ENCODE data around the gene CTNNA2. TPM values are rescaled to one million over a fixed set of nuclear protein-coding genes. Genes with fewer than 3 reads are reported as not detected.
"Not testable (repeated sequence)": the region's sequence is repeated elsewhere in the genome, so short reads cannot be mapped to it uniquely, and the experiment has no call there.

Gene CTNNA2
- total RNA-seq, 1 donor from 2014 or later = 2.9 TPM

DNA sequence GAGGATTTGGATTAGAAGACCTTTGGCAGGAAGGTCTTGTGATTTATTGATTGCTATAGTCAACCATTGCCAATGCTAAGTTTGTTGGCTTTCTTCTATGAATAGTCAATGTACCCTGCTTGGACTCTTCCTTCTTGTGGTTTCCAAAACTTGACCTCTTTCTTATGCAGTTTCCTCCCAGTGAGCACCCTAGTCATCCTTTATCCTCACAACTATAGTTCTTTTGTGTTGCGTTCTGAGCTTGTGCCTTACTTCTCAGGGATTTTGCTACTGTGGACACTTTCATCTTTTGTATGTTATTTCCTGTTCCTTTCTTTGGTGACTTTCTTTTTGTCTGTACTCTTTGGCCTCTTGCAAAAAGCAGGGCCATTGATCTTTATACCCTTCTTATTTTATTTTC, 623.5 kb downstream of the CTNNA2 start:
- H3K4me3 Mint-ChIP-seq = no peak overlapping the region
- DNase-seq (ENCODE audit: low read depth, low spot score) = no peak
- peaks cover 10% of the 10 kb centered on the region for H3K9me3 Mint-ChIP-seq
- H3K27ac Mint-ChIP-seq (ENCODE audit: unreplicated experiment) = no peak overlapping the region
- peaks cover 20% of the 10 kb centered on the region for H3K4me1 Mint-ChIP-seq
- no peaks in the 10 kb centered on the region for H3K27me3 Mint-ChIP-seq (ENCODE audit: low read depth)
- TF ChIP-seq, protein P1, sequence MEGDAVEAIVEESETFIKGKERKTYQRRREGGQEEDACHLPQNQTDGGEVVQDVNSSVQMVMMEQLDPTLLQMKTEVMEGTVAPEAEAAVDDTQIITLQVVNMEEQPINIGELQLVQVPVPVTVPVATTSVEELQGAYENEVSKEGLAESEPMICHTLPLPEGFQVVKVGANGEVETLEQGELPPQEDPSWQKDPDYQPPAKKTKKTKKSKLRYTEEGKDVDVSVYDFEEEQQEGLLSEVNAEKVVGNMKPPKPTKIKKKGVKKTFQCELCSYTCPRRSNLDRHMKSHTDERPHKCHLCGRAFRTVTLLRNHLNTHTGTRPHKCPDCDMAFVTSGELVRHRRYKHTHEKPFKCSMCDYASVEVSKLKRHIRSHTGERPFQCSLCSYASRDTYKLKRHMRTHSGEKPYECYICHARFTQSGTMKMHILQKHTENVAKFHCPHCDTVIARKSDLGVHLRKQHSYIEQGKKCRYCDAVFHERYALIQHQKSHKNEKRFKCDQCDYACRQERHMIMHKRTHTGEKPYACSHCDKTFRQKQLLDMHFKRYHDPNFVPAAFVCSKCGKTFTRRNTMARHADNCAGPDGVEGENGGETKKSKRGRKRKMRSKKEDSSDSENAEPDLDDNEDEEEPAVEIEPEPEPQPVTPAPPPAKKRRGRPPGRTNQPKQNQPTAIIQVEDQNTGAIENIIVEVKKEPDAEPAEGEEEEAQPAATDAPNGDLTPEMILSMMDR (conservative IDR thresholded peaks at IDR 0.05) = no peak
- peaks cover 3% of the 10 kb centered on the region for H3K36me3 Mint-ChIP-seq (ENCODE audit: low read depth)

DNA sequence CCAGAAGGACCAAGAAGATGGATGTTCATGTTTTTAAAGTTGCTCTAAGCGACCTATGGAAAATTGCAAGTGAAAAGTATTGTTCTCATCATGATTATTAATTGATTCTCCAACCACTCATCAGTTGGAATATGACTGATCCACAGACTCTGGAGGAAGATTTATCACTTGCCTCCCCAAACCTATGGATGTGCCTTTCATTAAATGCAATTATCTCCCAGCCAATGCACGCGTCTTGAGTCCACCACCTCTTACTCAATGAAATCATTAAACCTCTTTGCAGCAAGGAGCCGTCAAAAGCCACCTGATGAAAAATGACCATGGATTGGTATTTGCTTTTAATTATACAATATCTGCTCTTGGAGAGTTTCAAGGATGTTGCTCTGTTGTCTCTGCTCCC, 626.1 kb downstream of the CTNNA2 start:
- Mint-ChIP-seq H3K27me3 (ENCODE audit: low read depth) (no peaks in the 10 kb centered on the region), H3K9me3 (peaks cover 9% of the 10 kb centered on the region), H3K27ac (ENCODE audit: unreplicated experiment) (no peak overlapping the region), H3K4me1 (peaks cover 20% of the 10 kb centered on the region), H3K4me3 (no peak overlapping the region), H3K36me3 (ENCODE audit: low read depth) (peaks cover 3% of the 10 kb centered on the region)
- TF ChIP-seq, protein P1 (conservative IDR thresholded peaks at IDR 0.05) = no peak
- DNase-seq (ENCODE audit: low read depth, low spot score) = no peak

DNA sequence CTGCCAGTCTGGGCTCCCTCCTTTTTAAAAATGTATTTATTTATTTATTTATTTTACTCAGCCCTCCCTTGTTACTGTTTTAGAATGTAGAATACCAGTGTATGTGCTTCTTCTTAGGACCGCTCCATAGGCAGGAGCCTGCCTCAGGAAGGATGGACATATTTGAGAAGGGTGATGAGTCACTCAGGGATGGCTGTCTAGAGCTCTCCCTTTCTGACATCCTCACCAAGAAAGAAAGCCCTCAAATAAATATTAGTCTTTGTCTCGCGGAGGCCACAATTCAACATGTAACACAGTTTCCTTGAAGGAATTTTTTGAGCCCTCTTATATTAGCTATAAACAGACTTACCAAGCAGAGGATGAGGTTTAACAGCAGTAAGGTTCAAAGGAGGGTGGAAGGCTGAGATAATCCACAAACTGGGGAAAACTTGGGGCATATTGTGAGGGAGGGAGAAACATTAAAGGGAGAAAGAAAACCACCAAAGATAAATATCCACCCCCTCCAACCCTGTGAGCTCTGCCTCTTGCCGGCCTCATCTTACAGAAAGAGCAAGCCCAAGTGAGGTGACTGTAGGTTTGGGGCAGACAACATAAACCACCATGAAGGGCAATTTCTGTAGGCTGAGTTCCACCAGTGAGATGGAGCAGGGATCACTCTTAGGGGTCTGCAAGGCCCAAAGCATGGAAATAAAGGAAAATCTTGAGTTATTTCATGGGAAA, 628.3 kb downstream of the CTNNA2 start:
- H3K4me3 Mint-ChIP-seq = no peak overlapping the region
- H3K36me3 Mint-ChIP-seq (ENCODE audit: low read depth) = no peaks in the 10 kb centered on the region
- TF ChIP-seq, protein P1 (conservative IDR thresholded peaks at IDR 0.05) = no peak
- peaks cover 6% of the 10 kb centered on the region for H3K9me3 Mint-ChIP-seq
- DNase-seq (ENCODE audit: low read depth, low spot score) = no peak
- H3K4me1 Mint-ChIP-seq = peaks cover 12% of the 10 kb centered on the region
- H3K27ac Mint-ChIP-seq (ENCODE audit: unreplicated experiment) = no peak overlapping the region
- H3K27me3 Mint-ChIP-seq (ENCODE audit: low read depth) = no peaks in the 10 kb centered on the region

DNA sequence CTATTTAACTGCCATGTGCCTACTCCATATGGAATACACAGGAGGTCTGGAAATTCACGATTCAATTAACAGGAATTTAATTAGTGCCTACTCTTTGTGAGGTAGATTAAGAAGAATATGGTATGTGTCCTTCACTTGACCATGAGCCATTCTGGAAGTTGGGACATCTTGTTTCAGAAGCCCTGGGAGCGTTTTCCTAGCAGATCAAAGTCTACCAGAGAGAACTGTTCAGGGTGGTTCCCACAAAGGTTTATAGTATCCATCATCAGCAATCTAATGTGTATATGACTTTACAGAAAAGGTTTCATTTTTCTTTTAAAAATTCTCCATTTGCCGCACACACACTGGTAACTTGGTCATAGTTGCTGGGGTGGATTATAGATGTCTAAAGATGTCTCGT, 632.6 kb downstream of the CTNNA2 start:
- Mint-ChIP-seq H3K27ac (ENCODE audit: unreplicated experiment) (no peak overlapping the region), H3K4me3 (no peak overlapping the region), H3K4me1 (no peaks in the 10 kb centered on the region), H3K27me3 (ENCODE audit: low read depth) (no peaks in the 10 kb centered on the region), H3K36me3 (ENCODE audit: low read depth) (no peaks in the 10 kb centered on the region), H3K9me3 (peaks cover 2% of the 10 kb centered on the region)
- no peak for DNase-seq (ENCODE audit: low read depth, low spot score)
- TF ChIP-seq, protein P1 (conservative IDR thresholded peaks at IDR 0.05) = no peak

DNA sequence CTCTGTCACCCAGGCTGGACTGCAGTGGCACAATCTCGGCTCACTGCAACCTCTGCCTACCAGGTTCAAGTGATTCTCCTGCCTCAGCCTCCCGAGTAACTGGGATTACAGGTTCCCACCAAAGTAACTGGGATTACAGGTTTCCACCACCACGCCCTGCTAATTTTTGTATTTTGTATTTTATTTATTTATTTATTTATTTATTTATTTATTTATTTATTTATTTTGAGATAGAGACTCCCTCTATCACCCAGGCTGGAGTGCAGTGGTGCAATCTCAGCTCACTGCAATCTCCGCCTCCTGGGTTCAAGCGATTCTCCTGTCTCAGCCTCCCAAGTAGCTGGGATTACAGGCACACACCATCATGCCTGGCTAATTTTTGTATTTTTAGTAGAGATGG, 633.9 kb downstream of the CTNNA2 start:
- H3K36me3 Mint-ChIP-seq (ENCODE audit: low read depth); DNase-seq (ENCODE audit: low read depth, low spot score); H3K27me3 Mint-ChIP-seq (ENCODE audit: low read depth); H3K27ac Mint-ChIP-seq (ENCODE audit: unreplicated experiment); H3K4me1 Mint-ChIP-seq; H3K9me3 Mint-ChIP-seq; H3K4me3 Mint-ChIP-seq: not testable (repeated sequence)

DNA sequence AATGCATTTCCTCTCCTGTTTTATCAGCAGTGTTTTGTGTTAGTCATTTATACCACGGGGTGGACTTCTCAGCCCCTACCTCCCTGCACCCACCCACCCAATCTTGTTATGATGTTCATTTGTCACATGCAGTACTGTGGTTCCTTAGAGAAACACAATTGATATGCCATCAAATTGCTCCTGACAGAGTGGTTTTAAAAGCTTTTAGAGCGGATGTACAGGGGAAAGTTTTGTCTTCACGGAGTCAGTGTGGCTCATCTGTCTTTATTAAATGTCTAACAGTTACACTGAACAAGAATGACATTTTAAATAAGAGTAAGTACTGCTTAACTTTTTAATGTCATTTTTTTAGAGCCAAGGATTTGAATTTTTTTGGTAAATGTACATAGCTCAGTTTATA, 634.8 kb downstream of the CTNNA2 start:
- no peak for DNase-seq (ENCODE audit: low read depth, low spot score)
- Mint-ChIP-seq H3K4me1 (no peaks in the 10 kb centered on the region), H3K36me3 (ENCODE audit: low read depth) (no peaks in the 10 kb centered on the region), H3K27me3 (ENCODE audit: low read depth) (no peaks in the 10 kb centered on the region), H3K4me3 (no peak overlapping the region), H3K27ac (ENCODE audit: unreplicated experiment) (no peak overlapping the region), H3K9me3 (peaks cover 2% of the 10 kb centered on the region)
- TF ChIP-seq, protein P1 (conservative IDR thresholded peaks at IDR 0.05) = no peak
